Upper lobe of left lung (tissue), 6 donors: ENCODE measurements around the gene HOXA10. TPM values are rescaled to one million over a fixed set of nuclear protein-coding genes. Genes with fewer than 3 reads are reported as not detected.

Source experiments
- ATAC-seq, 2 donors: fragments of 200-7000 bp; cut with Tn5 transposase; one replicate each; pipeline ENCODE4 v1.9.1; 2022; ENCODE audit warnings: mild to moderate bottlenecking in 2 of 2, moderate library complexity in 2 of 2; ENCODE audit not compliant: low FRiP score in 2 of 2
- DNase-seq, 2 donors: peaks; one replicate each; pipeline ENCODE4 v3.0.0-alpha.2; 2019 to 2020
- H3K27ac ChIP-seq, 4 donors: fragments of 200-600 bp; sonication (generic); one replicate each; pipeline ENCODE4 v1.5.1; 2016 to 2019
- H3K27me3 ChIP-seq, 4 donors: fragments of 200-600 bp; sonication (generic); one replicate each; pipeline ENCODE4 v1.5.1; 2017 to 2019
- H3K36me3 ChIP-seq, 4 donors: fragments of 200-600 bp; sonication (generic); one replicate each; pipeline ENCODE4 v1.5.1; 2016 to 2019
- H3K4me1 ChIP-seq, 4 donors: fragments of 200-600 bp; sonication (generic); one replicate each; pipeline ENCODE4 v1.5.1; 2018 to 2019
- H3K4me3 ChIP-seq, 4 donors: fragments of 200-600 bp; sonication (generic); one replicate each; pipeline ENCODE4 v1.5.1; 2017 to 2019; ENCODE audit warnings: mild to moderate bottlenecking in 2 of 4, moderate library complexity in 1 of 4
- H3K9me3 ChIP-seq, 4 donors: fragments of 200-600 bp; sonication (generic); one replicate each; pipeline ENCODE4 v1.5.1; 2018 to 2019
- EP300 ChIP-seq, 4 donors: sonication (generic); formaldehyde crosslinking; IDR thresholded peaks; one replicate each; pipeline ENCODE4 v1.5.1; 2017; ENCODE audit warnings: antibody characterized with exemption in 4 of 4, control low read depth in 2 of 4
- POLR2A ChIP-seq, 4 donors: fragments of 450-650 bp; IDR thresholded peaks; one replicate each; pipeline ENCODE4 v1.5.1; 2016 to 2017; ENCODE audit warnings: antibody characterized with exemption in 4 of 4, mild to moderate bottlenecking in 2 of 4
- POLR2AphosphoS5 ChIP-seq, 2 donors: sonication (generic); formaldehyde crosslinking; IDR thresholded peaks; one replicate each; pipeline ENCODE4 v1.5.1; 2017; ENCODE audit warnings: antibody characterized with exemption in 2 of 2
- WGBS, 2 donors: methylation state at CpG; one replicate each; pipeline ENCODE4 v1.1.5; 2017 to 2018; 5-methylcytosine and 5-hydroxymethylcytosine counted together
- total RNA-seq, 6 donors: library from RNA; depleted of rRNA in 4 of 6; stranded (reverse); fragments of >200 nt in 4 of 6; gene quantifications; one replicate each; pipeline versions ENCODE4 v1.1.0 to v1.2.1, GENCODE V29; 2016 to 2021
- TF ChIP-seq, protein P1 (sequence below), 6 experiments: fragments of 450-650 bp in 4 of 6; fragments of 200-600 bp in 2 of 6; sonication (generic) in 2 of 6; IDR thresholded peaks; one replicate each; pipeline ENCODE4 v1.5.1; 2016 to 2019; ENCODE audit warnings: antibody characterized with exemption in 6 of 6
- donor health status: DM: no; HTN: no; CAD: no; lungs with moderate emphysema.
- donor health status: DM: no; HTN: yes; CAD: no; lungs with severe emphysema.

HOXA10 gene
- total RNA-seq, 6 donors from 2014 or later = 0.15 to 0.24 TPM; not detected in 4

DNA sequence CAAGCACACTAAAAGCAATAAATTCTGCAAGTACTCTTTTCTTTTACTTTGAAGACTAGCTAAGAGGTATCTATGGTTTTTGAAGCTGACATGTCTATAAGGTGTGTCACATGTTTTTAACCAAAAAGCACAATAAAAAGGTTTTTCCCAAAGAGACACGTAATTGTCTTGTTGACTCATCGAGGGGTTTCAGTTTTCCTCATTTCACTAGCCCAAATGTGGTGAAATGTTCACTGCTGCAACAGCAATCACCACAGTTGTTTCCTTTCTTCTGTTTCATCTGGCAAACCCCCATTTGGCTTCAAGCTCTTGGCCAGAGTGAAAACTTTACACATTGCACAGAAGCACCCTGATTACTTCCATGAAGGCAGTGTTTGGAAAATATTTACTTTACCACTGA, 39.7 kb downstream of the HOXA10 start:
- TF ChIP-seq, protein P1, sequence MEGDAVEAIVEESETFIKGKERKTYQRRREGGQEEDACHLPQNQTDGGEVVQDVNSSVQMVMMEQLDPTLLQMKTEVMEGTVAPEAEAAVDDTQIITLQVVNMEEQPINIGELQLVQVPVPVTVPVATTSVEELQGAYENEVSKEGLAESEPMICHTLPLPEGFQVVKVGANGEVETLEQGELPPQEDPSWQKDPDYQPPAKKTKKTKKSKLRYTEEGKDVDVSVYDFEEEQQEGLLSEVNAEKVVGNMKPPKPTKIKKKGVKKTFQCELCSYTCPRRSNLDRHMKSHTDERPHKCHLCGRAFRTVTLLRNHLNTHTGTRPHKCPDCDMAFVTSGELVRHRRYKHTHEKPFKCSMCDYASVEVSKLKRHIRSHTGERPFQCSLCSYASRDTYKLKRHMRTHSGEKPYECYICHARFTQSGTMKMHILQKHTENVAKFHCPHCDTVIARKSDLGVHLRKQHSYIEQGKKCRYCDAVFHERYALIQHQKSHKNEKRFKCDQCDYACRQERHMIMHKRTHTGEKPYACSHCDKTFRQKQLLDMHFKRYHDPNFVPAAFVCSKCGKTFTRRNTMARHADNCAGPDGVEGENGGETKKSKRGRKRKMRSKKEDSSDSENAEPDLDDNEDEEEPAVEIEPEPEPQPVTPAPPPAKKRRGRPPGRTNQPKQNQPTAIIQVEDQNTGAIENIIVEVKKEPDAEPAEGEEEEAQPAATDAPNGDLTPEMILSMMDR (IDR thresholded peaks at IDR 0.05) = no peak
- TF ChIP-seq POLR2AphosphoS5 (IDR thresholded peaks at IDR 0.05) = peak; percentile 17 to 43
- ATAC-seq (peak in 1 of 2 donors; percentile 18), DNase-seq (peak in 1 of 2 donors; percentile 21)
- Histone ChIP-seq H3K27me3 (peaks cover 0 to 13% (median 0%) of the 10 kb centered on the region in 4 donors), H3K27ac (peak overlapping the region; percentile 49 to 60 (median 55)), H3K36me3 (no peaks in the 10 kb centered on the region), H3K9me3 (no peaks in the 10 kb centered on the region), H3K4me3 (no peak overlapping the region), H3K4me1 (peaks cover 32 to 49% (median 33%) of the 10 kb centered on the region in 4 donors)
- 3 to 16% methylated on average over 2 of the region's 2 CpGs for WGBS, 2 donors

DNA sequence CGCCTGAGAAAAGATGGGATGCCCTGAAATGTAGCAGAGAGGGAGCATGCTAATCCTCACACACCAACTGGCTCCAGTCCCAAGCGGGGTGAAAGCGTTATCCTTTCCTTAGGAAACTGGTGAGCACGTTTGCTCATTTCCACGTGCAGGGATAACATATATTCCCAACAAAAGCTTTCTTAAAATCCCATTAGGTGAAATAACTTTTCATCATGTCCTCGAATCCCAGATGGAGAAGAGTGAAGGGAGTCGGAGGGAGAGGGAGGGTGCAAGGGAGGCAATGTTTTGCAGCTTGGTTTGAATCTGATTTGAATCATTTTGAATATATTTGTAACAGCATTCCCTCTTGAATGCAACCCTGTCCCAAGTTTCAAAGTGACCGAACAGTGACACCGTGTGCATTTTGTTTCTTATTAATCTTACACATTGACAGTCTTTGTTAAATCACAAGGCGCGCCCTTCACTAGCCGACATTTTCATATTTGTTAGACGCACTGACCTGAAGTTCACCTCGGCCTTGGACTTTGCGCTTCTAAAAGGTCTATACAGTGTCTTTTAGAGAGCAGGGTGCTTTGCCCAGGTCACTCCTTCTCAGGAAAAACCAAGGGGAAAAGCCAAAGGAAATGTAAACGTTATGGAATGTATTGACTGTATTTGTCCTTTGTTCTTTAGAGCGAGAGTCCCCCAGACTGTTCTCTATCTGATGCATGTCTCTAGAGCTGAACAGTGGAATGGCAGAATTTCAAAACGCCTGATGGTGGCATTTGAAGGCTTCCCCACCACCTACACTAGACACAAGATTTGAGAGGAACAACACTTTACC, 40.5 kb downstream of the HOXA10 start:
- Histone ChIP-seq H3K9me3 (no peaks in the 10 kb centered on the region), H3K36me3 (no peaks in the 10 kb centered on the region), H3K27me3 (peaks cover 0 to 13% (median 0%) of the 10 kb centered on the region in 4 donors), H3K4me1 (peaks cover 32 to 49% (median 34%) of the 10 kb centered on the region in 4 donors), H3K4me3 (no peak overlapping the region), H3K27ac (peak overlapping the region; percentile 49 to 60 (median 55))
- DNase-seq (peak in 1 of 2 donors; percentile 15), ATAC-seq (no peak)
- 34 to 42% methylated on average over 18 of the region's 18 CpGs for WGBS, 2 donors
- TF ChIP-seq, protein P1 (IDR thresholded peaks at IDR 0.05) = no peak
- TF ChIP-seq POLR2A (IDR thresholded peaks at IDR 0.05) (no peak), POLR2AphosphoS5 (IDR thresholded peaks at IDR 0.05) (no peak)

DNA sequence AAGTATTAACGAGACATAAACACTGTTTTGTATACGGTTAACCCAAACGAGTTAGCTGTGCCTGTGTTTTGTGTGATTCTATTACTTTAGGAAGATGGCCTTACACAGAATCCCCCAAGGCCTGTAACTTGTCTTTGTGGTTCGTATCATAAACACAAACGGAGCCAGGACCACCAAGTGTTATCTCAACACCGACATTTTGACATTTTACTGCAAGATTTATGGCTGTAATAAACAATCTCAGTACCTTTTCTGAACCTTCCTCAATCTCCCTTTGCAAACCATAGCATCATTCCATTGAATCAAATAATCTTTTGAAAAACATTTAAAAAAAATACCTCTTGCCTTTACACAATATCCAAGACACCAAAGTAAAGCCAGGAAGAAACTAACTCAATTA, 41.1 kb downstream of the HOXA10 start:
- no peaks in the 10 kb centered on the region for H3K9me3 ChIP-seq
- peak overlapping the region in 3 of 4 donors; percentile 5 to 56 (median 54) for H3K27ac ChIP-seq
- WGBS, 2 donors = 37 to 39% methylated on average over 6 of the region's 6 CpGs
- no peak overlapping the region for H3K4me3 ChIP-seq
- ATAC-seq (no peak), DNase-seq (no peak)
- no peaks in the 10 kb centered on the region for H3K36me3 ChIP-seq
- TF ChIP-seq POLR2A (IDR thresholded peaks at IDR 0.05) = no peak
- no peak for TF ChIP-seq EP300 (IDR thresholded peaks at IDR 0.05)
- no peak for TF ChIP-seq POLR2AphosphoS5 (IDR thresholded peaks at IDR 0.05)
- TF ChIP-seq, protein P1 (IDR thresholded peaks at IDR 0.05) = no peak
- peaks cover 32 to 50% (median 37%) of the 10 kb centered on the region in 4 donors for H3K4me1 ChIP-seq
- peaks cover 0 to 13% (median 0%) of the 10 kb centered on the region in 4 donors for H3K27me3 ChIP-seq

DNA sequence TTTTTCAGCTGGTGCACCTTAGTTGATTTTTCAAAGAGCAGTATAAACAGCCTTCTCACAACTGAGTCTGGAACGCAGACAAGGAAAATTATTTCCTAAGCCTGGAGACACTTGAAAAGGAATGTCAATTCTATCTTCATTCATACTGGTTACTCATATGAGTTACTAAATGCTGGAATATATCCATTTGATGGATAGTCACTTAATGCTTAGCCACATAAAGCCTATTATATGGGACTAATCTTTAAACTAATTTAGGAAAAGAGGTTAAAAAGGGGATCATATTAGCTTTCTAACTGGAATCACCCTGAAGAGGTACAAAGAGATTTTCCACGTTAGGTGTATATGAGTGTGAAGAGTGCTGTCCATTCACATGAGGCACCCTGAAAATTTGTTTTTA, 41.9 kb downstream of the HOXA10 start:
- 62 to 67% methylated on average over 2 of the region's 2 CpGs for WGBS, 2 donors
- no peak for TF ChIP-seq POLR2AphosphoS5 (IDR thresholded peaks at IDR 0.05)
- no peak for TF ChIP-seq EP300 (IDR thresholded peaks at IDR 0.05)
- TF ChIP-seq, protein P1 (IDR thresholded peaks at IDR 0.05) = no peak
- no peak for TF ChIP-seq POLR2A (IDR thresholded peaks at IDR 0.05)
- DNase-seq (no peak), ATAC-seq (no peak)
- Histone ChIP-seq H3K4me1 (peaks cover 30 to 58% (median 37%) of the 10 kb centered on the region in 4 donors), H3K9me3 (no peaks in the 10 kb centered on the region), H3K27ac (peak overlapping the region in 1 of 4 donors; percentile 91), H3K4me3 (no peak overlapping the region), H3K36me3 (no peaks in the 10 kb centered on the region), H3K27me3 (peaks cover 0 to 13% (median 0%) of the 10 kb centered on the region in 4 donors)
